Endothelial cell of umbilical vein (primary cell): ENCODE results near the gene BUD31. TPM values are rescaled to one million over a fixed set of nuclear protein-coding genes. Genes with fewer than 3 reads are reported as not detected.

ENCODE experiments used
- BruUV-seq: library from RNA; stranded (reverse); fragments of 400-500 nt; replicated peaks from 2 replicates; lab custom pipeline; 2021; lab: Mats Ljungman, UMichigan
- CTCF ChIA-PET: fragments of 300-600, 350-600 bp; sonication (Branson Sonifier 250); formaldehyde crosslinking; loops from one replicate; lab custom pipeline; 2021; ENCODE audit warnings: antibody characterized with exemption, inconsistent platforms; lab: Charles Lee
- POLR2A ChIA-PET: fragments of 300-600, 350-600 bp; sonication (Branson Sonifier 250); formaldehyde crosslinking; loops from one replicate; lab custom pipeline; 2021; ENCODE audit warnings: antibody characterized with exemption, inconsistent platforms; lab: Charles Lee
- DNase-seq: peaks from one replicate; pipeline ENCODE4 v3.0.0-alpha.2; 2011; ENCODE audit warnings: low read depth, low spot score
- FAIRE-seq: peaks from 2 replicates; lab custom pipeline; 2011; peaks lifted over from hg19 to GRCh38; lab: Jason Lieb, UNC
- H2AFZ ChIP-seq: 2 replicates; pipeline ENCODE4 v1.6.0; 2012; ENCODE audit warnings: low read depth, low read length, control low read depth, inconsistent platforms
- H3K27ac ChIP-seq: 2 replicates; pipeline ENCODE4 v1.5.1; 2011; ENCODE audit warnings: low read depth, mild to moderate bottlenecking, control low read depth, low read length, moderate library complexity; ENCODE audit not compliant: insufficient read depth
- H3K27me3 ChIP-seq, 2 experiments: 2 replicates each; pipeline versions ENCODE4 v1.6.0 to v1.6.1; 2011; ENCODE audit warnings: low read length in 2 of 2, mixed read lengths in 1 of 2; ENCODE audit not compliant: control insufficient read depth in 2 of 2, insufficient read depth in 2 of 2
- H3K36me3 ChIP-seq, 2 experiments: 2 replicates in 1 of 2; 3 replicates in 1 of 2; pipeline ENCODE4 v1.5.1; 2011; ENCODE audit warnings: low read length in 2 of 2, mild to moderate bottlenecking in 1 of 2, moderate library complexity in 1 of 2; ENCODE audit not compliant: control insufficient read depth in 2 of 2, insufficient read depth in 2 of 2; ENCODE audit errors: extremely low read depth in 1 of 2
- H3K4me1 ChIP-seq: 3 replicates; pipeline ENCODE4 v1.5.1; 2011; ENCODE audit warnings: mild to moderate bottlenecking, low read length; ENCODE audit not compliant: control insufficient read depth, insufficient read depth; ENCODE audit errors: extremely low read depth
- H3K4me2 ChIP-seq: 2 replicates; pipeline ENCODE4 v1.6.1; 2011; ENCODE audit warnings: low read length, control low read depth, mixed read lengths; ENCODE audit not compliant: insufficient read depth
- H3K4me3 ChIP-seq, 3 experiments: fragments of 200-600 bp in 1 of 3; sonication (generic), shearing (Covaris generic) in 1 of 3; replicated peaks in 1 of 3; 2 replicates each; pipeline ENCODE4 v1.5.1; 2011 to 2016; ENCODE audit warnings: control low read depth in 3 of 3, low read length in 3 of 3, mild to moderate bottlenecking in 2 of 3, inconsistent platforms in 1 of 3, low read depth in 1 of 3, moderate library complexity in 1 of 3; ENCODE audit not compliant: insufficient read depth in 1 of 3
- H3K79me2 ChIP-seq: 2 replicates; pipeline ENCODE4 v1.6.0; 2012; ENCODE audit warnings: low read length, inconsistent platforms; ENCODE audit not compliant: control insufficient read depth, insufficient read depth
- H3K9ac ChIP-seq: replicated peaks from 2 replicates; pipeline ENCODE3; 2011; ENCODE audit warnings: low read length, control low read depth; ENCODE audit not compliant: insufficient read depth; ENCODE audit errors: extremely low read depth
- H3K9me1 ChIP-seq: replicated peaks from 3 replicates; pipeline ENCODE4 v1.6.0; 2011; ENCODE audit warnings: mild to moderate bottlenecking, low read length; ENCODE audit not compliant: control insufficient read depth, insufficient read depth; ENCODE audit errors: extremely low read depth
- H3K9me3 ChIP-seq: replicated peaks from 2 replicates; pipeline ENCODE4 v1.5.1; 2012; ENCODE audit warnings: low read length, inconsistent platforms; ENCODE audit not compliant: control insufficient read depth, insufficient read depth
- H4K20me1 ChIP-seq: replicated peaks from 2 replicates; pipeline ENCODE3; 2011; ENCODE audit warnings: mild to moderate bottlenecking, low read length; ENCODE audit not compliant: control insufficient read depth, insufficient read depth; ENCODE audit errors: extremely low read depth
- CTCF ChIP-seq, 2 donors: IDR thresholded peaks; 1 replicate in 1 of 2; 2 replicates in 1 of 2; pipeline ENCODE4 v1.5.1; 2011; ENCODE audit warnings: low read length in 2 of 2, mild to moderate bottlenecking in 2 of 2, moderate library complexity in 2 of 2, control low read depth in 1 of 2, inconsistent platforms in 1 of 2, low read depth in 1 of 2; ENCODE audit not compliant: insufficient read depth in 1 of 2; ENCODE audit errors: extremely low read depth in 1 of 2
- EZH2 ChIP-seq: IDR thresholded peaks from 2 replicates; pipeline ENCODE4 v1.6.1; 2012; ENCODE audit warnings: borderline replicate concordance, low read depth, mild to moderate bottlenecking, moderate library complexity, low read length, inconsistent platforms; ENCODE audit not compliant: severe bottlenecking
- FOS ChIP-seq: IDR thresholded peaks from 2 replicates; pipeline ENCODE4 v1.6.1; 2011; ENCODE audit warnings: mild to moderate bottlenecking, low read length, moderate library complexity, borderline replicate concordance; ENCODE audit not compliant: insufficient read depth
- GATA2 ChIP-seq: IDR thresholded peaks from 2 replicates; pipeline ENCODE4 v1.7.0; 2011; ENCODE audit warnings: low read depth, mild to moderate bottlenecking, moderate library complexity, mixed read lengths, low read length; ENCODE audit not compliant: insufficient read length, insufficient read depth
- JUN ChIP-seq: IDR thresholded peaks from 2 replicates; pipeline ENCODE4 v1.6.1; 2011; ENCODE audit warnings: borderline replicate concordance, low read depth; ENCODE audit not compliant: insufficient read length, insufficient read depth
- MAX ChIP-seq: IDR thresholded peaks from 2 replicates; pipeline ENCODE4 v1.6.1; 2011; ENCODE audit not compliant: insufficient read depth, insufficient read length
- MYC ChIP-seq: IDR thresholded peaks from one replicate; pipeline ENCODE4 v1.6.1; 2011; ENCODE audit warnings: mild to moderate bottlenecking, low read depth, low read length
- POLR2A ChIP-seq: IDR thresholded peaks from 2 replicates; pipeline ENCODE4 v1.6.1; 2012; ENCODE audit warnings: low read depth, mild to moderate bottlenecking, control low read depth, low read length
- POLR2AphosphoS5 ChIP-seq: IDR thresholded peaks from 2 replicates; pipeline ENCODE4 v1.6.1; 2012; ENCODE audit warnings: low read depth, mild to moderate bottlenecking, control low read depth, low read length, moderate library complexity; ENCODE audit not compliant: insufficient read depth
- dilution Hi-C: fragments of 300-500 bp; cut with MboI; formaldehyde crosslinking; loops from one replicate; pipeline ENCODE4 v1.15.0; 2019; ENCODE audit warnings: low sequenced_read_pairs; ENCODE audit not compliant: extremely low pct_ligation_motif_present
- intact Hi-C: fragments of 100-400 bp; cut with micrococcal nuclease; formaldehyde crosslinking; loops from one replicate; pipeline ENCODE4 v1.10.0; 2022
- polyA plus RNA-seq, 4 experiments: library from polyadenylated mRNA; depleted of rRNA in 3 of 4; stranded (reverse) in 3 of 4; unstranded in 1 of 4; fragments of >200 nt; gene quantifications; 2 replicates each; pipeline versions ENCODE4 v1.2.1 to v1.2.3, GENCODE V29; 2011 to 2012; ENCODE audit warnings: missing spikeins in 1 of 4
- total RNA-seq: library from RNA; stranded (reverse); gene quantifications from 2 replicates; pipeline ENCODE4 v1.2.3, GENCODE V29; 2021

Gene BUD31
- total and polyA plus RNA-seq, 2 donors (not counting 3 experiments of a cell fraction or from before 2014, with no cell fraction given), result 67.8 to 122 TPM

GRCh38 chr7:99368750-99369389, 39.9 kb upstream of the BUD31 start:
- dilution Hi-C loops (no loop called here), intact Hi-C loops (no loop called here)
- DNase-seq (no peak), FAIRE-seq (no peak)
- no peaks in the 10 kb centered on the region for H3K79me2 ChIP-seq
- no peaks in the 10 kb centered on the region for H3K27me3 ChIP-seq
- no peak overlapping the region for H3K4me2 ChIP-seq
- peaks cover 10 to 11% of the 10 kb centered on the region in 2 experiments for H3K36me3 ChIP-seq
- no TSS peak for BruUV-seq
- no peaks in the 10 kb centered on the region for H3K9me3 ChIP-seq
- H4K20me1 ChIP-seq, result no peaks in the 10 kb centered on the region
- H3K4me1 ChIP-seq, result no peaks in the 10 kb centered on the region
- ChIA-PET POLR2A (no interaction called here), CTCF (interaction anchor here (0.9 to 1.9 kb wide), 2 partner anchors 40 to 212 kb away, joined by 5 to 7 read pairs; partner anchors contain the start of genes BUD31 and PDAP1)
- H3K27ac ChIP-seq, result no peak overlapping the region
- TF ChIP-seq EZH2 (no peak), MAX (no peak), FOS (no peak), MYC (no peak), POLR2AphosphoS5 (no peak), JUN (no peak), CTCF (IDR thresholded peaks at IDR 0.05; ENCODE audit: extremely low read depth in 1 of 2, insufficient read depth in 1 of 2, low read depth in 1 of 2, low read length in 2 of 2) (no peak), GATA2 (no peak), POLR2A (no peak)
- no peak overlapping the region for H3K9ac ChIP-seq
- no peak overlapping the region for H2AFZ ChIP-seq
- no peak overlapping the region for H3K4me3 ChIP-seq
- no peaks in the 10 kb centered on the region for H3K9me1 ChIP-seq
